Effector CD8-positive, alpha-beta T cell (primary cell): ENCODE results near the gene AKAP13.
"Not testable (repeated sequence)": the region's sequence is repeated elsewhere in the genome, so short reads cannot be mapped to it uniquely, and the experiment has no call there.

ENCODE experiments used
- DNase-seq: peaks from one replicate; lab custom pipeline; 2025; lab: John Stamatoyannopoulos, UW

The AKAP13 gene

GRCh38 chr15:85786781-85787114 is 406.3 kb downstream of the AKAP13 start:
- DNase-seq, result no peak

GRCh38 chr15:85788771-85789495 is 408.5 kb downstream of the AKAP13 start:
- DNase-seq, result no peak

GRCh38 chr15:85789496-85789875 is 409.1 kb downstream of the AKAP13 start:
- DNase-seq, result no peak

- DNase-seq, result no peak
Observed at GRCh38 chr15:85792102-85792731, 411.8 kb downstream of the AKAP13 start.

DNA sequence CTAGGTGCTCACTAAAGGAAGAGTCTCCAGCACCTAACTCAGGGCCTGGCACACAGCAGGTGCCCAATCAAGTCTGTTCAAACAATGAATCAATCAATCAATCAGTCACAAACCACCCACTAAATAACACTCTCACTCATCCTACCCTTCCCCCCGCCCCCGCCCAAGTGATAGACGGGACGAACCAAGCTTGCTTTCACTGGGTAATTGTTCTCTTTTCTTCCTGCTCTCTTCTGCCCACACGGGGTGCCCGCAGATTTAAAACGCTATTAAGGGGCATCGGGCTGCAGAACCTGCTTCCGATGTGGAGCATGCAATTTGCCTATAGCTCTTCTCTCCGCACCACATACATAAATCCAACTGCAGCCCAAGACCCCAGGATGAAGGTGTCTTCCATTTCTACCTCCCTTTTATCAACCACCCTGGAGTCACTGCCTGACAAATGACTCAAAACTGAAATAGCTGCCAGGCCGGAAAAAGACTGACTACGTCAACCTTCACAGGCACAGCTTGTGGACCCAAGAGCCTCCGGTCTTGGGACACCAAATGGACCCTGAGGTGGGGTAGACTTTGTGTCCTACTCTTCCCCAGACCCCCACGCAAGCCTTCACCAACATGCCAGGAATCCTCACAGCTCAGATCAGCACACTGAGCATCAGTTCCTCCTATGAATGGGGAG is 412.6 kb downstream of the AKAP13 start:
- DNase-seq, result no peak

GRCh38 chr15:85793641-85794597 is 413.5 kb downstream of the AKAP13 start:
- DNase-seq, result peak; percentile 12

DNA sequence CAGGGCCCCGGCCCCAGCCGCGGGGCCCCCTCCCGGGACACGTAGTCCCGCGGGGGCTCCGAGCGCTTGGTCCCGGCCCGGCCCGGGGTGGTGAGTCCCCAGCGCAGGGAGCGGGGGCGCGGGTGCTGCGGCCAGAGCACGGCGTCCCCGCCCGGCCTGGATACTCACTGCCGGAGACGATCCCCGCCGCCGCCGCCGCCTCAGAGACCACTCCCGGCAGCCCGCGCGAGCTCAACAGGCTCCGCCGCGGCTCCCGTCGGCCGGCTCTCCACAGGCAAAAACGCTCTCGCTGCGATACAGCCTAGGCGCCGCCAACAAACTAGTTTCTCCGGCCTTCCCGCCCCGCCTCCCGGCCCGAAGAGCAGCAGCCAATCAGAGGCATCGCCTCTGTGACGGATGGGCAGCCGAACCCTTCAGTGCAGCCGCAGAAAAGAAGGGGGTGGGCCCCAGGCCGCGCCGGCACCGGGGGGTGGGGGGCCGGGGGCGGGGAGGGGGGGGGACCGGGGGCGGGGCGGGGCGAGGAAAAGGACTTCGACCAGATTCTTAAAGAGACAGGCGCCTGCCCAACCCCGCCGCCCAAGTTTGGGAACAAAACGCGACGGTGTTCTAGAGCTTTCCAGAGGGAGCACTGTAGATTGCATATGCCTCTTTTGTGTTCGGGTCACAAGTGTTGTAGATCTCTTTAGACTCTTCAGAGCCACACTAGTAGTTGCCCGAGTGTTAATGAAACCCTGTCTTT is 414.4 kb downstream of the AKAP13 start, which contains the start of gene KLHL25:
Gene KLHL25 (minus strand): TSS at position 328 of the 739 bp plus-strand sequence. CDS start 25,115 bp downstream, outside the sequence.
- peak; percentile 88 for DNase-seq

DNA sequence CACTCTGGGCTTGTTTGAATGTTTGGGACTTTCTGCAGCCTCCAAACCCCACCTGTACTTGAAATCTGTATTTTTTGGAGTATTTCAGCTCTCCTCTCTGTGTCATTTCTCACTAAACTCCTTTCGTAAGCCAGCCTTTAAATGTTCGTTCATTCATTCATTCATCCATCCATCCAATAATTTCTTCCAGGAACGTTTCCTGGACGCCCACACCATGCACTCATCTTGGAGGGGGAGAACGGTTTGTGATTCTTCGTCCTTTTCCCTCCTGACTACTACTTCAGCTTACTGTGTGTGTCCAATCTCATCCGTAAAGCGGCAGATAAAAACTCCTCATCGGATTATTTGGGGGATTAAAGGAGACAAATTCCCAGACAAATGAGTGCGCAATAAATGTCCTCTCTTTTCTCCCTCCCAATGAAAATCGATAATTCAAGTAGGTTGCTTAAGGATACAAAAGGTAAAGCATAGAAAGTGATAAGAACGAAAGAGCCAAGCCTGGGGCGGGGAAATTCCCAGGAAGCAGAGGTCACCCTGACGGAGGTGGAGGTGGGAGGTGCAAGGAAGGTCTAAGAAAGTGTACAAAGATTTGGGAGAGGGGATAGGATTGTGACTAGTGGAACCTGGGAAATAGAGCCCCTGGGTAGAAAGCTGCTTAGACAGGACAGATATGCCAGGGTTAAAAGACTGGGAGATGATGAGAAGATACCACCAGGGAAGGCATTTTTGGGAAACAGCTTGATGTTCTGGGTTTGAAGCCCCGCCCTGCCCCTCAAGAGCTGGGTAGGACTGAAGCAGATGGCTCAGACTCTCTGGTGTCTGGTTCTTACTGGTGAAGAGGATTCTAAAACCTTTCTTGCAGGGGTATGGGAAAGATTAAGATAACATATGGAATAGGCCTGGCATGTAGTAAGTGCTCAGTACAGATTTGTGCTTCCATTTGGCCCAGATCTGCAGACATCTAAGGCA is 415.2 kb downstream of the AKAP13 start:
- no peak for DNase-seq

DNA sequence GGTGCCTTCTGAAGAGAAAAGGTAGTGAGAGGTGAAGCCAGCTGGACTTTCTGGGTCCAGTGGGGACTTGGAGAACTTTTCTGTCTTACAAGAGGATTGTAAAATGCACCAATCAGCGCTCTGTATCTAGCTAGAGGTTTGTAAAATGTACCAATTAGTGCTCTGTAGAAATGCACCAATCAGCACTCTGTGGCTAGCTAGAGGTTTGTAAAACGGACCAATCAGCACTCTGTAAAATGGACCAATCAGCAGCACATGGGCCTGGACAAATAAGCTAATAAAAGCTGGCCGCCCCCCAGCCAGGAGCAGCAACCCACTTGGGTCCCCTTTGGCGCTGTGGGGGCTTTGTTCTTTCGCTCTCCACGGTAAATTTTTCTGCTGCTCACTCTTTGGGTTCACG is 416.0 kb downstream of the AKAP13 start:
- DNase-seq, result not testable (repeated sequence)
